HepG2 (cell line): ENCODE data around the gene FAM118B. TPM values are rescaled to one million over a fixed set of nuclear protein-coding genes. Genes with fewer than 3 reads are reported as not detected.

Experiments used
- ATF5 ChIP-seq: sonication (generic); formaldehyde crosslinking; IDR thresholded peaks from 2 replicates; pipeline ENCODE4 v1.4.0; 2020; ENCODE audit warnings: mild to moderate bottlenecking, low read depth, missing genetic modification reagents
- EZH2 ChIP-seq: conservative IDR thresholded peaks from 2 replicates; pipeline ENCODE4 v1.6.1; 2012; ENCODE audit warnings: mild to moderate bottlenecking, low read depth, low read length, moderate library complexity
- GTF3A ChIP-seq: sonication (generic); formaldehyde crosslinking; conservative IDR thresholded peaks from 2 replicates; pipeline ENCODE4 v1.4.0; 2020; ENCODE audit warnings: mild to moderate bottlenecking, missing genetic modification reagents
- MYPOP ChIP-seq: sonication (generic); formaldehyde crosslinking; IDR thresholded peaks from 2 replicates; pipeline ENCODE4 v1.8.1; 2023; ENCODE audit warnings: mild to moderate bottlenecking, moderate library complexity, missing genetic modification reagents
- NONO ChIP-seq, 2 experiments: fragments of 450-650 bp in 1 of 2; sonication (generic) in 1 of 2; formaldehyde crosslinking in 1 of 2; IDR thresholded peaks in 1 of 2; conservative IDR thresholded peaks in 1 of 2; 2 replicates each; pipeline versions ENCODE4 v1.6.1 to v1.8.0; 2017 to 2022; ENCODE audit warnings: mild to moderate bottlenecking in 1 of 2, missing genetic modification reagents in 1 of 2, moderate library complexity in 1 of 2
- TFDP1 ChIP-seq: IDR thresholded peaks from 2 replicates; pipeline ENCODE4 v1.6.1; 2016; ENCODE audit warnings: missing compliant biosample characterization, missing genetic modification reagents, borderline replicate concordance
- THRA ChIP-seq: sonication (generic); formaldehyde crosslinking; IDR thresholded peaks from 2 replicates; pipeline ENCODE4 v1.4.0; 2020; ENCODE audit warnings: missing genetic modification reagents, borderline replicate concordance
- ZBTB43 ChIP-seq: sonication (generic); formaldehyde crosslinking; conservative IDR thresholded peaks from 2 replicates; pipeline ENCODE4 v1.4.0; 2020; ENCODE audit warnings: missing genetic modification reagents
- ZNF180 ChIP-seq: sonication (generic); formaldehyde crosslinking; IDR thresholded peaks from 2 replicates; pipeline ENCODE4 v1.4.0; 2020; ENCODE audit warnings: low read depth, missing genetic modification reagents, borderline replicate concordance
- ZNF263 ChIP-seq: sonication (generic); formaldehyde crosslinking; IDR thresholded peaks from 2 replicates; pipeline ENCODE4 v1.4.0; 2020; ENCODE audit warnings: missing genetic modification reagents
- ZNF431 ChIP-seq: sonication (generic); formaldehyde crosslinking; IDR thresholded peaks from 2 replicates; pipeline ENCODE4 v1.9.0; 2022; ENCODE audit warnings: missing genetic modification reagents, low read depth, mild to moderate bottlenecking, borderline replicate concordance
- ZNF589 ChIP-seq: sonication (generic); formaldehyde crosslinking; conservative IDR thresholded peaks from 2 replicates; pipeline ENCODE4 v1.8.0; 2022; ENCODE audit warnings: mild to moderate bottlenecking, moderate library complexity, missing genetic modification reagents
- ZNF646 ChIP-seq: sonication (generic); formaldehyde crosslinking; IDR thresholded peaks from 2 replicates; pipeline ENCODE4 v1.9.0; 2021; ENCODE audit warnings: mild to moderate bottlenecking, missing genetic modification reagents
- ZNF839 ChIP-seq: sonication (generic); formaldehyde crosslinking; IDR thresholded peaks from 2 replicates; pipeline ENCODE4 v1.4.0; 2020; ENCODE audit warnings: missing genetic modification reagents, mild to moderate bottlenecking, borderline replicate concordance
- polyA plus RNA-seq, 8 experiments: library from polyadenylated mRNA; depleted of rRNA in 3 of 8; stranded (reverse) in 7 of 8; unstranded in 1 of 8; fragments of >200 nt; fragmentation: Illumina TruSeq in 4 of 8; extraction: Trizol in 4 of 8; gene quantifications; 2 replicates each; pipeline versions ENCODE4 v1.2.1 to v1.2.3, GENCODE V29; 2011 to 2016; ENCODE audit warnings: low read depth in 4 of 8, missing spikeins in 1 of 8, mixed read lengths in 1 of 8; ENCODE audit not compliant: insufficient read depth in 1 of 8
- total RNA-seq, 5 experiments: library from RNA; depleted of rRNA; stranded (reverse); fragments of >200 nt; fragmentation: Illumina TruSeq; extraction: Trizol; gene quantifications; 2 replicates each; pipeline ENCODE4 v1.2.3, GENCODE V29; 2016; ENCODE audit warnings: low read depth in 1 of 5

FAM118B gene
- total and polyA plus RNA-seq, 2 of the 13 experiments (the other 11 are each of a cell fraction or from before 2014, with no cell fraction given), result 10.2 to 25.7 TPM

GRCh38 chr11:126268708-126269579, 57.4 kb downstream of the FAM118B start, which contains the start of the genes FOXRED1 and SRPRA (continued):
- no peak for TF ChIP-seq EZH2
- TF ChIP-seq ZNF646 (CRISPR knock-in tag), result peak; percentile 55; the same call in 1 of the 2 replicates
- no peak for TF ChIP-seq ZNF589 (CRISPR knock-in tag)
- TF ChIP-seq ZNF180 (CRISPR knock-in tag), result no peak
- no peak for TF ChIP-seq THRA (CRISPR knock-in tag)
- peak; percentile 78; the same call in 1 of the 2 replicates for TF ChIP-seq TFDP1 (CRISPR knock-in tag)
- no peak for TF ChIP-seq ZNF263 (CRISPR knock-in tag)
- 0 out of 2 replicates have a peak, but pooled peaks have one; percentile 48 for TF ChIP-seq ZNF431 (CRISPR knock-in tag)
- no peak for TF ChIP-seq GTF3A (CRISPR knock-in tag)
- TF ChIP-seq ATF5, result peak; percentile 76; the same call in 1 of the 2 replicates
- TF ChIP-seq MYPOP (CRISPR knock-in tag), result peak; percentile 76
- no peak for TF ChIP-seq ZBTB43
- no peak for TF ChIP-seq NONO (IDR thresholded peaks at IDR 0.05)
- TF ChIP-seq NONO (CRISPR knock-in tag; conservative IDR thresholded peaks at IDR 0.05), result peak; percentile 84
- no peak for TF ChIP-seq ZNF839 (CRISPR knock-in tag)
